Lung (tissue), 12 donors: ENCODE data around the gene SLC17A4. TPM values are rescaled to one million over a fixed set of nuclear protein-coding genes. Genes with fewer than 3 reads are reported as not detected.

Experiments used
- ATAC-seq: fragments of 200-7000 bp; cut with Tn5 transposase; one replicate; pipeline ENCODE4 v1.9.1; 2020; ENCODE audit warnings: moderate number of reproducible peaks; ENCODE audit not compliant: insufficient read depth, low FRiP score
- DNase-seq, 3 donors: peaks; one replicate each; pipeline ENCODE4 v3.0.0-alpha.2; 2013 to 2017
- H3K27ac ChIP-seq, 2 donors: one replicate each; pipeline ENCODE4 v1.5.1; 2013; ENCODE audit warnings: mild to moderate bottlenecking in 2 of 2, moderate library complexity in 2 of 2, control low read depth in 1 of 2, inconsistent platforms in 1 of 2, low read depth in 1 of 2, low read length in 1 of 2
- H3K27me3 ChIP-seq, 3 donors: one replicate each; pipeline ENCODE4 v1.5.1; 2013; ENCODE audit warnings: low read length in 2 of 3; ENCODE audit not compliant: control insufficient read depth in 3 of 3, insufficient read depth in 3 of 3
- H3K36me3 ChIP-seq, 4 donors: one replicate each; pipeline ENCODE4 v1.5.1; 2013; ENCODE audit warnings: low read length in 4 of 4, mild to moderate bottlenecking in 1 of 4, moderate library complexity in 1 of 4; ENCODE audit not compliant: control insufficient read depth in 4 of 4, insufficient read depth in 4 of 4
- H3K4me1 ChIP-seq, 5 donors: one replicate each; pipeline ENCODE4 v1.5.1; 2013; ENCODE audit warnings: low read length in 5 of 5, mild to moderate bottlenecking in 2 of 5, moderate library complexity in 1 of 5; ENCODE audit not compliant: control insufficient read depth in 5 of 5, insufficient read depth in 5 of 5
- H3K4me3 ChIP-seq: one replicate; pipeline ENCODE4 v1.5.1; 2013; ENCODE audit warnings: mild to moderate bottlenecking, control low read depth, moderate library complexity
- H3K9ac ChIP-seq, 2 donors: one replicate each; pipeline ENCODE4 v1.5.1; 2013; ENCODE audit warnings: low read length in 2 of 2, control low read depth in 1 of 2; ENCODE audit not compliant: insufficient read depth in 1 of 2
- H3K9me3 ChIP-seq, 4 donors: one replicate each; pipeline ENCODE4 v1.5.1; 2013; ENCODE audit warnings: low read length in 3 of 4, mild to moderate bottlenecking in 1 of 4, moderate library complexity in 1 of 4; ENCODE audit not compliant: control insufficient read depth in 4 of 4, insufficient read depth in 3 of 4
- WGBS, 2 donors: extraction: QIAGEN DNeasy Blood & Tissue Kit; methylation state at CpG; one replicate each; pipeline ENCODE4 v1.1.7; 2013; 5-methylcytosine and 5-hydroxymethylcytosine counted together
- polyA plus RNA-seq, 2 donors: library from polyadenylated mRNA; stranded (reverse); fragments of 200-250 nt; gene quantifications; one replicate each; pipeline ENCODE4 v1.2.1, GENCODE V29; 2013
- total RNA-seq, 2 donors: library from RNA; depleted of rRNA in 1 of 2; stranded (reverse); fragments of >200 nt in 1 of 2; gene quantifications; one replicate each; pipeline ENCODE4 v1.2.1, GENCODE V29; 2014 to 2021
- TF ChIP-seq, protein P1 (sequence below): IDR thresholded peaks from 2 replicates; pipeline ENCODE4 v1.5.1; 2012; ENCODE audit warnings: mild to moderate bottlenecking; ENCODE audit errors: control extremely low read depth, extremely low read depth
- donor health status: control.
- donor health status: control.
- donor health status: Bipolar disorder and iron deficiency.
- donor health status: healthy.
- donor health status: DM: yes; HTN: yes; CAD: no.

The SLC17A4 gene
- total and polyA plus RNA-seq, 4 donors = not detected

DNA sequence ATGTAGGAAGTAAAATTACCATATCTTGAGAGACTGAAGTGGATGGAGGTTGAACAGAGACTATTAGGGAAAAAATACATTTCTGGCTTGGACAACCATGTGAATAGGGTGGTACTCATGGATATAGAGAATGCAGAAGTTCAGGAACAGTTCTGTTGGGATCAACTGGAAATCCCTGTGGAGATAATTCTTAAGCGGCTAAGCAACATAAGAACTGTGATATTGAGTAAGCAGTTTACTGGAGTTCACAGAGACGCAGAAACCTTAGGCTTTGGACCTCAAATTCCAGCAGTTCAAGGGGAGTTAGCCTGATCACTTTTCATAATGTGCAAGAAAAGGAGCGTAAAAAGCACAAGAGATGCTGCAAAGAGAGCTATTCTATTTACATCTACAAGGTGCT lies 23.6 kb upstream of the SLC17A4 start:
- Histone ChIP-seq H3K9ac (no peak overlapping the region), H3K27me3 (no peaks in the 10 kb centered on the region), H3K9me3 (peaks cover 0 to 3% (median 0%) of the 10 kb centered on the region in 4 donors), H3K36me3 (no peaks in the 10 kb centered on the region), H3K4me1 (peaks cover 0 to 5% (median 0%) of the 10 kb centered on the region in 5 donors), H3K4me3 (no peak overlapping the region), H3K27ac (no peak overlapping the region)
- no peak for ATAC-seq
- TF ChIP-seq, protein P1, sequence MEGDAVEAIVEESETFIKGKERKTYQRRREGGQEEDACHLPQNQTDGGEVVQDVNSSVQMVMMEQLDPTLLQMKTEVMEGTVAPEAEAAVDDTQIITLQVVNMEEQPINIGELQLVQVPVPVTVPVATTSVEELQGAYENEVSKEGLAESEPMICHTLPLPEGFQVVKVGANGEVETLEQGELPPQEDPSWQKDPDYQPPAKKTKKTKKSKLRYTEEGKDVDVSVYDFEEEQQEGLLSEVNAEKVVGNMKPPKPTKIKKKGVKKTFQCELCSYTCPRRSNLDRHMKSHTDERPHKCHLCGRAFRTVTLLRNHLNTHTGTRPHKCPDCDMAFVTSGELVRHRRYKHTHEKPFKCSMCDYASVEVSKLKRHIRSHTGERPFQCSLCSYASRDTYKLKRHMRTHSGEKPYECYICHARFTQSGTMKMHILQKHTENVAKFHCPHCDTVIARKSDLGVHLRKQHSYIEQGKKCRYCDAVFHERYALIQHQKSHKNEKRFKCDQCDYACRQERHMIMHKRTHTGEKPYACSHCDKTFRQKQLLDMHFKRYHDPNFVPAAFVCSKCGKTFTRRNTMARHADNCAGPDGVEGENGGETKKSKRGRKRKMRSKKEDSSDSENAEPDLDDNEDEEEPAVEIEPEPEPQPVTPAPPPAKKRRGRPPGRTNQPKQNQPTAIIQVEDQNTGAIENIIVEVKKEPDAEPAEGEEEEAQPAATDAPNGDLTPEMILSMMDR = no peak
- no peak for DNase-seq
- 95 to 98% methylated on average over 3 of the region's 3 CpGs for WGBS, 2 donors

DNA sequence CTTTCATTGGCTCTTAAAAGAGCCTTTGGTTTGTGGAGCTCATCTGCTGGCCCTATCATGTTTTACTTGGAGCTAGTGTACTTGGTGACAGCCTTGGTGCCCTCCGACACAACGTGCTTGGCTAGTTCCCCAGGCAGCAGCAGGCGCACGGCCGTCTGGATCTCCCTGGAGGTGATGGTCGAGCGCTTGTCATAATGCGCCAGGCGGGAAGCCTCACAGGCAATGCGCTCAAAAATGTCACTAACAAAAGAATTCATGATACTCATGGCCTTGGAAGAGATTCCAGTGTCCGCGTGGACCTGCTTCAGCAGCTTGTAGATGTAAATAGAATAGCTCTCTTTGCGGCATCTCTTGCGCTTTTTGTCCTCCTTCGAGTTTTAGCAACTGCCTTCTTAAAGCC lies 22.8 kb upstream of the SLC17A4 start:
- whole genome bisulfite sequencing, 2 donors = 90 to 95% methylated on average over 15 of the region's 15 CpGs
- DNase-seq = peak; percentile 58 to 61 (median 61)
- Histone ChIP-seq H3K4me1 (peaks cover 0 to 5% (median 0%) of the 10 kb centered on the region in 5 donors), H3K27me3 (no peaks in the 10 kb centered on the region), H3K9me3 (peaks cover 0 to 3% (median 0%) of the 10 kb centered on the region in 4 donors), H3K27ac (no peak overlapping the region), H3K4me3 (no peak overlapping the region), H3K9ac (no peak overlapping the region), H3K36me3 (no peaks in the 10 kb centered on the region)
- no peak for ATAC-seq
- TF ChIP-seq, protein P1 = no peak

DNA sequence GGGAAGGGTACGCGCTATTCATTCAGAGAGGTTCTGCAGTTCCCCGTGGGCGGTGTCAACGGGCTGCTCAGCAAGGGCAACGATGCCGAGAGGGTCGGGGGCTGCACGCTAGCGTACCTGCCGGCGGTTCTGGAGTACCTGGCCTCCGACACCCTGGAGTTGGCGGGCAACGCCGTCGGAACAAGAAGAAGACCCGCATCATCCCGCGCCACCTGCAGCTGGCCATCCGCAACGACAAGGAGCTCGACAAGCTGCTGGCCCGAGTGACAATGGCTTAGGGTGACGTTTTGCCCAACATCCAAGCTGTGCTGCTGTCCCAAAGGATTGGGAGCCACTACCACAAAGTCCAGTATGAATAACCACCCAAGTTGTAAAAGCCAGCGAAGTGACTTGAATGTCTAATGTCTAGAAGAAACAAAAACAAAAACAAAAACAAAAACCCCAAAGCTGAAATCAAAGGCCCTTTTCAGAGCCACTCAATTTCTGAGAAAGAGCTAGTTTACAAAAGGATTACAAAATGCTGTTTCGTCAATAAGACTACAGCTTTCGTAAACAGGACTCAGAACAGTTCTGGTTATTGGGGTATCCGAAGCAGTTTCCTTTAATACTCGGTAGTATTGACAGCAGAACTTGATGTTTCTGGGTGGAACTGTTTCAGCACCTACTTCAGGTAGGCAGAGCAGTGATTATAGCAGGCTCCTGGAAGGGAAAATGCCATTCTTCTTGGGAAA lies 21.9 kb upstream of the SLC17A4 start:
- peaks cover 0 to 5% (median 0%) of the 10 kb centered on the region in 5 donors for H3K4me1 ChIP-seq
- WGBS, 2 donors = 49 to 56% methylated on average over 30 of the region's 30 CpGs
- no peak for ATAC-seq
- no peak overlapping the region for H3K27ac ChIP-seq
- H3K9ac ChIP-seq = no peak overlapping the region
- TF ChIP-seq, protein P1 = no peak
- no peak for DNase-seq
- H3K27me3 ChIP-seq = no peaks in the 10 kb centered on the region
- H3K4me3 ChIP-seq = no peak overlapping the region
- peaks cover 0 to 6% (median 1%) of the 10 kb centered on the region in 4 donors for H3K9me3 ChIP-seq
- no peaks in the 10 kb centered on the region for H3K36me3 ChIP-seq
